Progenitor cell of endocrine pancreas (in vitro differentiated cells): Measurements from ENCODE around the gene AIFM1. TPM values are rescaled to one million over a fixed set of nuclear protein-coding genes. Genes with fewer than 3 reads are reported as not detected.

Experiments used
- DNase-seq: peaks from one replicate; pipeline ENCODE4 v3.0.0; 2021; ENCODE audit warnings: low spot score; ENCODE audit not compliant: unreplicated experiment
- H3K27ac Mint-ChIP-seq: 2 replicates; pipeline ENCODE4 v1.8.0; 2021; ENCODE audit warnings: mild to moderate bottlenecking, moderate library complexity, mixed read lengths
- H3K27me3 Mint-ChIP-seq: 2 replicates; pipeline ENCODE4 v1.8.0; 2021; ENCODE audit warnings: mixed read lengths
- H3K36me3 Mint-ChIP-seq: 2 replicates; pipeline ENCODE4 v1.8.0; 2022; ENCODE audit warnings: mixed read lengths; ENCODE audit not compliant: insufficient read depth
- H3K4me1 Mint-ChIP-seq: 2 replicates; pipeline ENCODE4 v1.8.0; 2021; ENCODE audit warnings: low read depth, mixed read lengths
- H3K4me3 Mint-ChIP-seq: 2 replicates; pipeline ENCODE4 v1.8.0; 2021; ENCODE audit warnings: low read depth, mild to moderate bottlenecking, moderate library complexity, mixed read lengths
- H3K9me3 Mint-ChIP-seq: 2 replicates; pipeline ENCODE4 v1.8.0; 2021; ENCODE audit warnings: low read depth, mixed read lengths
- CTCF ChIP-seq: fragments of 200-600 bp; sonication (generic); IDR thresholded peaks from one replicate; pipeline ENCODE4 v1.5.0; 2021; ENCODE audit warnings: antibody characterized with exemption, mild to moderate bottlenecking; ENCODE audit not compliant: unreplicated experiment
- total RNA-seq: library from RNA; stranded (reverse); gene quantifications from 2 replicates; pipeline ENCODE4 v1.2.1, GENCODE V29; 2021

The AIFM1 gene
- total RNA-seq, 1 donor from 2014 or later, result 35.5 TPM

DNA sequence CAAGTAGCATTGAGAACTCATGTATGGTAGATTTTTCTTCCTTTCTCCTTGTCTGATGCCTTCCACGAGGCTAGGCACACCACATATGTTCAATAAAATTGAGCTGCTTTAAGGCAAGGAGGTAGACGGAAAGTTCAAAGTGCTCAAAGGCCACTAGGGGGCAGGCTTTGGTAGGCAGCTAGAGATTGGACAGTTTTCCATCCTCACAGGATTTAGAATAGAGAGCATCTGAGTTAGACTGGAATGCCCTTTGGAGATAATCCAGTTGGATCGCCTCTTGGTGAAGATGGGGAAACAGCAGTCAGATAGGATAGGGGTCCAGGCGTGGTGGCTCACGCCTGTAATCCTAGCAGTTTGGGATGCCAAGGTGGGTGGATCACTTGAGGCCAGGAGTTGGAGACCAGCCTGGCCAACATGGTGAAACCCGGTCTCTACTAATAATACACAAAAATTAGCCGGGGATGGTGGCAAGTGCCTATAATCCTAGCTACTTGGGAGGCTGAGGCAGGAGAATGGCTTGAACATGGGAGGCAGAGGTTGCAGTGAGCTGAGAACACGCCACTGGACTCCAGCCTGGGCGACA, 85.7 kb downstream of the AIFM1 start:
- no peak for DNase-seq
- no peak overlapping the region for H3K27ac Mint-ChIP-seq
- no peak overlapping the region for H3K4me3 Mint-ChIP-seq
- H3K9me3 Mint-ChIP-seq, result peaks cover 16% of the 10 kb centered on the region
- peaks cover 3% of the 10 kb centered on the region for H3K36me3 Mint-ChIP-seq
- no peaks in the 10 kb centered on the region for H3K27me3 Mint-ChIP-seq
- peak; percentile 66 for TF ChIP-seq CTCF
- peaks cover 2% of the 10 kb centered on the region for H3K4me1 Mint-ChIP-seq

Other genes starting within 250 kb of the AIFM1 start
- 38.0 and 40.9 TPM in 2 replicates for gene BCORL1, start 183.2 kb downstream of the AIFM1 start, total RNA-seq
- gene ELF4, start 55.3 kb downstream of the AIFM1 start, total RNA-seq, result 4.8 and 6.2 TPM in 2 replicates
- gene RAB33A, start 6.1 kb upstream of the AIFM1 start, total RNA-seq, result 0.60 and 0.87 TPM in 2 replicates
- gene ZNF280C, start 103.1 kb upstream of the AIFM1 start, total RNA-seq, result 15.0 and 16.2 TPM in 2 replicates
- 30.5 and 34.4 TPM in 2 replicates for gene SLC25A14, start 174.1 kb upstream of the AIFM1 start, total RNA-seq
- 1.6 and 3.1 TPM in 2 replicates for gene GPR119, start 219.8 kb upstream of the AIFM1 start, total RNA-seq
- gene RBMX2, start 236.1 kb upstream of the AIFM1 start, total RNA-seq, result 28.1 and 29.7 TPM in 2 replicates